Measurements from ENCODE around the gene ATXN7. TPM values are rescaled to one million over a fixed set of nuclear protein-coding genes. Genes with fewer than 3 reads are reported as not detected.

ATXN7 gene
- total RNA-seq, 1 experiment from 2014 or later = 27.5 TPM

DNA sequence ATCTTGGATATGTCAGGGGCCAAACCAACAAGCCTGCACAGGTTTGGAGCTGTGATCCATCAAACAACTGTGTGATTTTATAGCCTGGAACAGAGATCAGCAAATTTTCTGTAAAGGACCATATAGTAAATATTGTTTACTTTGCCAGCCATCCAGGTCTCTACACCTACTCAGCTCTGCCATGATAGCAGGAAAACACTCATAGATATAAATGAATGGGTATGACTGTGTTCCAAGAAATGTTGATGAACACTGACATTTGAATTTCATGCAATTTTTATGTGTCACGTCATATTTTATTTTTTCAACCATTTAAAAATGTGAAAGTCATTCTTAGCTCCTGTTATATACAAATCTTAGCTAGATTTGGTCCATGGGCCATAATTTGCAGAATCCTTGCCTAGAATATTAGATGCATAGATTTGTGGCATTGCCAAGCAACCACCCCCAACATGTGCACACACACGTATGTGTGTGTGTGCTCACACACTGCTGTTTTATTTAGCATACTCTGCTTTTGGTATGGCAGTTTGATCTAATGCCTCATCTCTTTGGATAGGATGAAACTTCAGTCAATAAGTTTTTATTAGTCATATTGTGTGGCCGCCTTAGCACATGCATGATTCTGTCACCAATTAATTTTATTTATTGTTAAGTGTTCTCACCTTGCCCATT lies 6.4 kb downstream of the ATXN7 start:
- TF ChIP-seq CEBPB (IDR thresholded peaks at IDR 0.05; ENCODE audit: low read depth) = no peak
- TF ChIP-seq FOSL1 (IDR thresholded peaks at IDR 0.05; ENCODE audit: low read depth) = no peak
- no peak for TF ChIP-seq ZFX (IDR thresholded peaks at IDR 0.05)
- TF ChIP-seq CTCF (IDR thresholded peaks at IDR 0.05 in 2 of 3, conservative IDR thresholded peaks at IDR 0.05 in 1 of 3; ENCODE audit: borderline replicate concordance in 1 of 3, insufficient read depth in 1 of 3, low read depth in 2 of 3, low read length in 2 of 3) = no peak
- no peak for TF ChIP-seq MAX (IDR thresholded peaks at IDR 0.05)
- no peak for TF ChIP-seq SIN3A (IDR thresholded peaks at IDR 0.05; ENCODE audit: low read depth)
- no peak for TF ChIP-seq SP1 (IDR thresholded peaks at IDR 0.05; ENCODE audit: low read depth)
- TF ChIP-seq YY1 (IDR thresholded peaks at IDR 0.05; ENCODE audit: extremely low read depth, insufficient replicate concordance, low read depth, low read length) = no peak
- no peak for TF ChIP-seq SRF (IDR thresholded peaks at IDR 0.05; ENCODE audit: low read depth)
- TF ChIP-seq, protein P1, sequence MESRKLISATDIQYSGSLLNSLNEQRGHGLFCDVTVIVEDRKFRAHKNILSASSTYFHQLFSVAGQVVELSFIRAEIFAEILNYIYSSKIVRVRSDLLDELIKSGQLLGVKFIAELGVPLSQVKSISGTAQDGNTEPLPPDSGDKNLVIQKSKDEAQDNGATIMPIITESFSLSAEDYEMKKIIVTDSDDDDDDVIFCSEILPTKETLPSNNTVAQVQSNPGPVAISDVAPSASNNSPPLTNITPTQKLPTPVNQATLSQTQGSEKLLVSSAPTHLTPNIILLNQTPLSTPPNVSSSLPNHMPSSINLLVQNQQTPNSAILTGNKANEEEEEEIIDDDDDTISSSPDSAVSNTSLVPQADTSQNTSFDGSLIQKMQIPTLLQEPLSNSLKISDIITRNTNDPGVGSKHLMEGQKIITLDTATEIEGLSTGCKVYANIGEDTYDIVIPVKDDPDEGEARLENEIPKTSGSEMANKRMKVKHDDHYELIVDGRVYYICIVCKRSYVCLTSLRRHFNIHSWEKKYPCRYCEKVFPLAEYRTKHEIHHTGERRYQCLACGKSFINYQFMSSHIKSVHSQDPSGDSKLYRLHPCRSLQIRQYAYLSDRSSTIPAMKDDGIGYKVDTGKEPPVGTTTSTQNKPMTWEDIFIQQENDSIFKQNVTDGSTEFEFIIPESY (IDR thresholded peaks at IDR 0.05; ENCODE audit: extremely low read depth, insufficient replicate concordance, low read length) = no peak
- TF ChIP-seq ELF1 (IDR thresholded peaks at IDR 0.05; ENCODE audit: borderline replicate concordance, low read depth) = no peak
- TF ChIP-seq, protein P2, sequence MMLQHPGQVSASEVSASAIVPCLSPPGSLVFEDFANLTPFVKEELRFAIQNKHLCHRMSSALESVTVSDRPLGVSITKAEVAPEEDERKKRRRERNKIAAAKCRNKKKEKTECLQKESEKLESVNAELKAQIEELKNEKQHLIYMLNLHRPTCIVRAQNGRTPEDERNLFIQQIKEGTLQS (IDR thresholded peaks at IDR 0.05) = no peak
- TF ChIP-seq POLR2AphosphoS5 (IDR thresholded peaks at IDR 0.05; ENCODE audit: low read depth, low read length) = no peak
- TF ChIP-seq REST (IDR thresholded peaks at IDR 0.05; ENCODE audit: low read depth) = no peak
- TF ChIP-seq JUND (IDR thresholded peaks at IDR 0.05) = no peak
- TF ChIP-seq TCF7L2 (IDR thresholded peaks at IDR 0.05; ENCODE audit: borderline replicate concordance, extremely low read depth, insufficient read depth, insufficient read length) = no peak
- no peak for TF ChIP-seq RAD21 (IDR thresholded peaks at IDR 0.05; ENCODE audit: low read depth)
- Histone ChIP-seq H3K4me1 (ENCODE audit: control insufficient read depth in 1 of 2, insufficient read depth in 2 of 2, low read length in 2 of 2) (peaks cover 16 to 18% of the 10 kb centered on the region in 2 experiments), H3K4me3 (replicated peaks in 1 of 2; ENCODE audit: low read depth in 1 of 2, low read length in 2 of 2) (no peak overlapping the region), H3K27me3 (ENCODE audit: insufficient read depth, low read length) (no peaks in the 10 kb centered on the region), H3K9me2 (ENCODE audit: insufficient read depth) (no peaks in the 10 kb centered on the region), H3K9ac (ENCODE audit: low read length) (no peak overlapping the region), H3K9me3 (ENCODE audit: control insufficient read depth in 1 of 2, insufficient read depth in 1 of 2, low read depth in 1 of 2, low read length in 2 of 2) (no peaks in the 10 kb centered on the region), H3K4me2 (ENCODE audit: low read length) (no peak overlapping the region), H2AFZ (ENCODE audit: low read depth, low read length, poor library complexity, severe bottlenecking) (no peak overlapping the region), H4K20me1 (ENCODE audit: insufficient read depth) (no peaks in the 10 kb centered on the region; the same call in 1 of the 2 replicates), H3K36me3 (ENCODE audit: control insufficient read depth in 1 of 2, insufficient read depth in 2 of 2, low read length in 2 of 2) (no peaks in the 10 kb centered on the region), H3K79me2 (ENCODE audit: insufficient read depth, low read length) (peaks cover 61% of the 10 kb centered on the region), H3K27ac (ENCODE audit: low read depth, low read length) (no peak overlapping the region)
- POLR2A ChIA-PET = no interaction called here
- DNase-seq (ENCODE audit: low read depth, low spot score) (no peak), ATAC-seq (no peak)
- intact Hi-C loops (cut with micrococcal nuclease) = loop anchor here (5.0 kb wide), 1 partner anchor 37 kb away; no protein-coding TSS in a partner anchor
- BruUV-seq (replicated peaks) = no TSS peak
- RAD21 ChIA-PET (ENCODE audit: low non-redundant PET in 1 of 2, low total read pairs in 2 of 2, uncharacterized antibody in 2 of 2, unreplicated experiment in 2 of 2) = no interaction called here
- CTCF ChIA-PET = no interaction called here

Data from HCT116 (cell line).